ENCODE data around the gene TSC22D1. TPM values are rescaled to one million over a fixed set of nuclear protein-coding genes. Genes with fewer than 3 reads are reported as not detected.
"Not testable (repeated sequence)": the region's sequence is repeated elsewhere in the genome, so short reads cannot be mapped to it uniquely, and the experiment has no call there.

The TSC22D1 gene
- total RNA-seq, 2 experiments from 2014 or later = 14.6 to 27.7 TPM

DNA sequence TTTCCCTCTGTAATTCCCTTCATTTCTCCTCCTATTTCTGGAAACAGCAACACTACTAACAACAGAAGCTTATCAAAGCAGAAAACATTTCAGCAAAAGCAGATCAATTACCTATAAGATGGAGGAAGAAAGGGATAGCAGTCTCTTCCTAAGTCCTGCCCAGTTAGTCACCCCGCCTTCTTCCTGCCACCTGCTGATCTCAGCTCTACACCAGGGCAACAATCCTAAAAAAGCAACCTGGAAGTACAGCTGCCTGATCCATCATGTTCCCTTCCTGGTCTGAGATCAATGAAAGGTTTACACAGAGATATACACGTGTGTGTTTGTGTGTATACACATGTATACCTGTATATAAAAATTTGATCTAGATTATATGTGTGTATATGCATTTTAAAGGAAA is 59.4 kb downstream of the TSC22D1 start:
- BruUV-seq (replicated peaks) = no TSS peak
- peaks cover 5% of the 10 kb centered on the region for H3K4me1 ChIP-seq (ENCODE audit: insufficient read depth, low read length, poor library complexity, severe bottlenecking)
- no peak for DNase-seq (ENCODE audit: low spot score)
- H3K9me2 ChIP-seq (ENCODE audit: insufficient read depth, low read length) = no peaks in the 10 kb centered on the region
- no peaks in the 10 kb centered on the region for H3K36me3 ChIP-seq (ENCODE audit: insufficient read depth, low read length)
- ChIA-PET POLR2A (no interaction called here), CTCF (ENCODE audit: unreplicated experiment) (no interaction called here)
- H3K9me3 ChIP-seq (ENCODE audit: low read length) = no peaks in the 10 kb centered on the region
- no peak overlapping the region for H3K27ac ChIP-seq (ENCODE audit: low read depth, low read length, poor library complexity, severe bottlenecking)
- H4K20me1 ChIP-seq (ENCODE audit: insufficient read depth, low read length) = no peaks in the 10 kb centered on the region
- H3K4me2 ChIP-seq (ENCODE audit: low read length) = no peak overlapping the region
- TF ChIP-seq, protein P1, sequence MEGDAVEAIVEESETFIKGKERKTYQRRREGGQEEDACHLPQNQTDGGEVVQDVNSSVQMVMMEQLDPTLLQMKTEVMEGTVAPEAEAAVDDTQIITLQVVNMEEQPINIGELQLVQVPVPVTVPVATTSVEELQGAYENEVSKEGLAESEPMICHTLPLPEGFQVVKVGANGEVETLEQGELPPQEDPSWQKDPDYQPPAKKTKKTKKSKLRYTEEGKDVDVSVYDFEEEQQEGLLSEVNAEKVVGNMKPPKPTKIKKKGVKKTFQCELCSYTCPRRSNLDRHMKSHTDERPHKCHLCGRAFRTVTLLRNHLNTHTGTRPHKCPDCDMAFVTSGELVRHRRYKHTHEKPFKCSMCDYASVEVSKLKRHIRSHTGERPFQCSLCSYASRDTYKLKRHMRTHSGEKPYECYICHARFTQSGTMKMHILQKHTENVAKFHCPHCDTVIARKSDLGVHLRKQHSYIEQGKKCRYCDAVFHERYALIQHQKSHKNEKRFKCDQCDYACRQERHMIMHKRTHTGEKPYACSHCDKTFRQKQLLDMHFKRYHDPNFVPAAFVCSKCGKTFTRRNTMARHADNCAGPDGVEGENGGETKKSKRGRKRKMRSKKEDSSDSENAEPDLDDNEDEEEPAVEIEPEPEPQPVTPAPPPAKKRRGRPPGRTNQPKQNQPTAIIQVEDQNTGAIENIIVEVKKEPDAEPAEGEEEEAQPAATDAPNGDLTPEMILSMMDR (conservative IDR thresholded peaks at IDR 0.05; ENCODE audit: low read length) = no peak
- TF ChIP-seq EZH2phosphoT487 (IDR thresholded peaks at IDR 0.05; ENCODE audit: borderline replicate concordance, low read depth, low read length) = no peak
- intact Hi-C loops (cut with micrococcal nuclease; ENCODE audit: unreplicated experiment) = no loop called here
- no peak overlapping the region for H3K4me3 ChIP-seq (ENCODE audit: low read depth, low read length, poor library complexity, severe bottlenecking)
- no peaks in the 10 kb centered on the region for H3K79me2 ChIP-seq (ENCODE audit: insufficient read depth, low read depth, low read length)
- no peak overlapping the region for H2AFZ ChIP-seq (ENCODE audit: low read length)

DNA sequence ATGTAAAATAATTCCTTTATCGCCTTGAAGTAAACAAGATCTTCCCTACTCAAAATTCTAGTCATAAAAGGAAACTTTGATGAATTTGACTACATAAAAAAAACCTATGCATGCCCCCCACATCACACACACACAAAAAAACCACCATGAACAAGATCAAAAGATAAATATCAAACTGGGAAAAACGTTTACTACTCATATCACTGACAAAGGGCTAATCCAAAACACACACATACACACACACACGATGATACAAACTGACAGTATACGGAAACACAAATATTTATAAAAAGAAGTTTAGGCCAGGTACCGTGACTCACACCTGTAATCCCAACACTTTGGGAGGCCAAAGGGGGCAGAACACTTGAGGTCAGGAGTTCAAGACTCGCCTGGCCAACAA is 61.9 kb downstream of the TSC22D1 start:
- H2AFZ ChIP-seq (ENCODE audit: low read length) = no peak overlapping the region
- ChIA-PET POLR2A (interaction anchor here (0.6 kb wide), 1 partner anchor 212 kb away, joined by 3 read pairs; no protein-coding TSS in a partner anchor), CTCF (ENCODE audit: unreplicated experiment) (no interaction called here)
- H4K20me1 ChIP-seq (ENCODE audit: insufficient read depth, low read length) = no peaks in the 10 kb centered on the region
- H3K4me3 ChIP-seq (ENCODE audit: low read depth, low read length, poor library complexity, severe bottlenecking) = no peak overlapping the region
- TF ChIP-seq, protein P1 (conservative IDR thresholded peaks at IDR 0.05; ENCODE audit: low read length) = no peak
- TF ChIP-seq EZH2phosphoT487 (IDR thresholded peaks at IDR 0.05; ENCODE audit: borderline replicate concordance, low read depth, low read length) = no peak
- no peak overlapping the region for H3K27ac ChIP-seq (ENCODE audit: low read depth, low read length, poor library complexity, severe bottlenecking)
- H3K79me2 ChIP-seq (ENCODE audit: insufficient read depth, low read depth, low read length) = no peaks in the 10 kb centered on the region
- H3K4me1 ChIP-seq (ENCODE audit: insufficient read depth, low read length, poor library complexity, severe bottlenecking) = peaks cover 5% of the 10 kb centered on the region
- no peaks in the 10 kb centered on the region for H3K9me2 ChIP-seq (ENCODE audit: insufficient read depth, low read length)
- H3K9me3 ChIP-seq (ENCODE audit: low read length) = no peaks in the 10 kb centered on the region
- no peaks in the 10 kb centered on the region for H3K36me3 ChIP-seq (ENCODE audit: insufficient read depth, low read length)
- DNase-seq (ENCODE audit: low spot score) = no peak
- no peak overlapping the region for H3K4me2 ChIP-seq (ENCODE audit: low read length)
- BruUV-seq (replicated peaks) = no TSS peak
- intact Hi-C loops (cut with micrococcal nuclease; ENCODE audit: unreplicated experiment) = no loop called here

GRCh38 chr13:44509853-44510252 is 66.3 kb downstream of the TSC22D1 start:
- BruUV-seq (replicated peaks); H3K36me3 ChIP-seq (ENCODE audit: insufficient read depth, low read length); H3K9me2 ChIP-seq (ENCODE audit: insufficient read depth, low read length); intact Hi-C loops (cut with micrococcal nuclease; ENCODE audit: unreplicated experiment); H3K79me2 ChIP-seq (ENCODE audit: insufficient read depth, low read depth, low read length); H3K27ac ChIP-seq (ENCODE audit: low read depth, low read length, poor library complexity, severe bottlenecking); H3K4me2 ChIP-seq (ENCODE audit: low read length); H4K20me1 ChIP-seq (ENCODE audit: insufficient read depth, low read length); CTCF ChIA-PET (ENCODE audit: unreplicated experiment); H3K9me3 ChIP-seq (ENCODE audit: low read length); H3K4me1 ChIP-seq (ENCODE audit: insufficient read depth, low read length, poor library complexity, severe bottlenecking); H2AFZ ChIP-seq (ENCODE audit: low read length); DNase-seq (ENCODE audit: low spot score); H3K4me3 ChIP-seq (ENCODE audit: low read depth, low read length, poor library complexity, severe bottlenecking): not testable (repeated sequence)
- POLR2A ChIA-PET = interaction anchor here (0.6 to 0.9 kb wide), 7 partner anchors 11 to 1893 kb away, joined by 3 to 9 read pairs (median 5); no protein-coding TSS in a partner anchor
